Renal cortical epithelial cell (primary cell): ENCODE results near the gene CLDN4. TPM values are rescaled to one million over a fixed set of nuclear protein-coding genes. Genes with fewer than 3 reads are reported as not detected.
"Not testable (repeated sequence)": the region's sequence is repeated elsewhere in the genome, so short reads cannot be mapped to it uniquely, and the experiment has no call there.

ENCODE experiments used
- DNase-seq: peaks from one replicate; pipeline ENCODE4 v3.0.0-alpha.2; 2011; ENCODE audit warnings: low read depth
- total RNA-seq: library from RNA; depleted of rRNA; stranded (reverse); fragments of >200 nt; gene quantifications from 2 replicates; pipeline ENCODE4 v1.2.3, GENCODE V29; 2014

Gene CLDN4
- total RNA-seq, 1 donor from 2014 or later: 186 TPM

DNA sequence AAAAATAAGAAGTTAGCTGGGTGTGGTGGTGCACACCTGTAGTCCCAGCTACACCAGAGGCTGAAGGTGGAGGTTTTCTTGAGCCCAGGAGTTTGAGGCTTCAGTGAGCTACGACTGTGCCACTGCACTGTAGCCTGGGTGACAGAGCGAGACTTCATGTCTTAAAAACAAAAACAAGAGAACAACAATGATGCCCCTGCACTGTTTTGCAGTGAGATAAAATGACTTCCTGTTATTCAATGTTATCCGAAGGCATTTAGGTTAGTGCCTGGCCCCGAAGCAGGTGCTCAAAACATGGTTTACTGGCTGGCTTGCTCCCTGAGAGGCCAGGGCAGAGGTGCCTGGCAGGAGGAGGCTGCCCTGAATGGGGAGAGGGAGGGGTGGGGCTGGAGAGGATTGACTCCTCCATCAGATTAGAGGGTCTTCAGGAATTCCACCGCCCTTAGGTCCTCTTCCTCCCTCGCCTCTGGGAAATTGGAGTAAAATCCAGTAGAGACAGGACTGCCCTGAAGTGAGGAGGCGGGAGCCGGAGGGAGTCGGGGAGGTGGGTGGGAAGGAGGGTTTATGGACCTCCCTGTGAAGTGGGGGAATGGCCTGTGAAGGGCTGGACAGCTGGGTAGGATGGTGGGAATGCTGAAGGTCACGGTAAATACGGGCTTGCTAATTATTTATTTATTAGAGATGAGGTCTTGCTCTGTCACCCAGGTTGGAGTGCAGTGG is 6.8 kb upstream of the CLDN4 start:
- no peak for DNase-seq

- peak; percentile 32 for DNase-seq
Measured at GRCh38 chr7:73824986-73825385, 5.8 kb upstream of the CLDN4 start.

- peak; percentile 71 for DNase-seq
Measured at GRCh38 chr7:73827567-73828106, 3.2 kb upstream of the CLDN4 start.

- peak; percentile 82 for DNase-seq
Measured at GRCh38 chr7:73828107-73828803, 2.5 kb upstream of the CLDN4 start.

DNA sequence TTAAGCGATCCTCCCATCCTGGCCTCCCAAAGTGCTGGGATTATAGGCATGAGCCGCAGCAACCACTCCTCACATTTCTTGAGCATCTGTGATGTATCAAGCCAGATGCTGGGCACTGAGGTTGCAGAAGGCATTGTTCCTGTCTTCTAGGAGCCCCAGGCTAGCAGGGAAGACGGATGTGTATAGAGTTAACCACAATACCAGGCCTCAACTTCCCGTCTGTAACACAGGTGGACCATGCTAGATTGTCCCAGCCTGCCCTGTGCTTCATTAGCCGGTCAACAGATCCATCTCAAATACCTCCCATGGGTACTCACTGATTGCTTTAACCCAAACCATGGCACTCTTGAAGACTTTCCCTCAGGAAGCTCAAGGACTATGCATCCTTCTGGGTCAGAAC is 1.8 kb upstream of the CLDN4 start:
- DNase-seq: no peak

DNA sequence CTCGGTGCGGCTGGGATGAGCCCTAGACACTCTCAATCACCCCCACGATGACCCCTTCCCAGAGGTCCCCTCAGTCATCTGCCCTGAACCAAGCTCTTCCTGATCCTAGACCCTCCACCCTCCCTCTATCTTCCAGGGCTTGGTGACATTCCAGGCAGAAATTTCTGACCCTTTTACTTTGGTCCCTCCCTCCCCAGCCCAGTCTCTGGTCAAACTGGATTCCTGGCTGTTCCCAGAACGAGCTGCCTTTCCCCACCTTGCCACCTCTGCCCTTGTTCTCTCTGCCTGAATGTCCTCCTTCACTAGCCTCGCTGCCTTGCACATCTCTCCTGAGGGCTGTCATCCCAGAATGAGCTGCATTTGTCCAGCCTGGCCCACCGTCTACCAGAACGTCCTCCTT is 1.3 kb upstream of the CLDN4 start:
- DNase-seq: no peak

DNA sequence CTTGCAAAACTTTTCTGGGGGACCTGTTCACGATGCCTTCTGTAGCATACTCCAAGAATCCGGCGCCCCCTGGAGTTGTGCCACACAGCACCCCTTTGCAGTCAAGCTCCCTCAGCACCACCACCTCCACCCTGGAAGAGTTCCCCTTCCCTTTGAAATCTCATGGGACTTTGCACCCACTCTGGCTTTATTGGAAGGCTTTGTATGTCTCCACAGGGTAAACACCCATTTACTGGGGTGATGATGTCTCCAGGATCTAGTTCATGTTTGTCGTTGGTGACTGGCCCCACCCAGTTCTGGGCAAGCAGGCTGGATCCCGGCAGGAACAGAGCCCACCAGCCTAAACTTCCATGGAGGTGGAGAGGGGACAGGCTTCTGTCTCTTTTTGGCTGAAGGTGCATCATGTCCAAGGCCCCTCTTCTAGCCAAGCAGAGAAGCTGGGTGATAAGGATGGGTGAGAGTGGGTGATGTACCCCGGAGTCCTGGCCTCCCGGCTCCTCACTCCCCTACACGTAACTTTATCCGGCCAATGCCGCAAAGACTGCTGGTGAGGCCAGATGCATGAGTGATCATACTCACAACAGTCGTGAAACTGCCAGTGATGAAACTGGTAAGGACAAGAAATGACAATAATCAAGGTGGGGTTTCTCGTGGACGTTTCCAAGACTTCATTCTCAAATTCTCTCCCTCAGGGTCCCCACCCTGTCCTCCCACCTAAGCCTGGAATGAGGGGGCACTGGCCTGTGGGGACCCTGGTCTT is 695 bp upstream of the CLDN4 start:
- no peak for DNase-seq

DNA sequence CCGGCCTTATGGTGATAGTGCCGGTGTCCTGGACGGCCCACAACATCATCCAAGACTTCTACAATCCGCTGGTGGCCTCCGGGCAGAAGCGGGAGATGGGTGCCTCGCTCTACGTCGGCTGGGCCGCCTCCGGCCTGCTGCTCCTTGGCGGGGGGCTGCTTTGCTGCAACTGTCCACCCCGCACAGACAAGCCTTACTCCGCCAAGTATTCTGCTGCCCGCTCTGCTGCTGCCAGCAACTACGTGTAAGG is 713 bp downstream of the CLDN4 start:
- DNase-seq: no peak

DNA sequence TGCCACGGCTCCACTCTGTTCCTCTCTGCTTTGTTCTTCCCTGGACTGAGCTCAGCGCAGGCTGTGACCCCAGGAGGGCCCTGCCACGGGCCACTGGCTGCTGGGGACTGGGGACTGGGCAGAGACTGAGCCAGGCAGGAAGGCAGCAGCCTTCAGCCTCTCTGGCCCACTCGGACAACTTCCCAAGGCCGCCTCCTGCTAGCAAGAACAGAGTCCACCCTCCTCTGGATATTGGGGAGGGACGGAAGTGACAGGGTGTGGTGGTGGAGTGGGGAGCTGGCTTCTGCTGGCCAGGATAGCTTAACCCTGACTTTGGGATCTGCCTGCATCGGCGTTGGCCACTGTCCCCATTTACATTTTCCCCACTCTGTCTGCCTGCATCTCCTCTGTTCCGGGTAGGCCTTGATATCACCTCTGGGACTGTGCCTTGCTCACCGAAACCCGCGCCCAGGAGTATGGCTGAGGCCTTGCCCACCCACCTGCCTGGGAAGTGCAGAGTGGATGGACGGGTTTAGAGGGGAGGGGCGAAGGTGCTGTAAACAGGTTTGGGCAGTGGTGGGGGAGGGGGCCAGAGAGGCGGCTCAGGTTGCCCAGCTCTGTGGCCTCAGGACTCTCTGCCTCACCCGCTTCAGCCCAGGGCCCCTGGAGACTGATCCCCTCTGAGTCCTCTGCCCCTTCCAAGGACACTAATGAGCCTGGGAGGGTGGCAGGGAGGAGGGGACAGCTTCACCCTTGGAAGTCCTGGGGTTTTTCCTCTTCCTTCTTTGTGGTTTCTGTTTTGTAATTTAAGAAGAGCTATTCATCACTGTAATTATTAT is 1.2 kb downstream of the CLDN4 start:
- DNase-seq: peak; percentile 30

- no peak for DNase-seq
Measured at GRCh38 chr7:73832806-73833205, 2.0 kb downstream of the CLDN4 start.

GRCh38 chr7:73833251-73833919 is 2.6 kb downstream of the CLDN4 start:
- peak; percentile 32 for DNase-seq

GRCh38 chr7:73834626-73835191 is 3.9 kb downstream of the CLDN4 start:
- no peak for DNase-seq

DNA sequence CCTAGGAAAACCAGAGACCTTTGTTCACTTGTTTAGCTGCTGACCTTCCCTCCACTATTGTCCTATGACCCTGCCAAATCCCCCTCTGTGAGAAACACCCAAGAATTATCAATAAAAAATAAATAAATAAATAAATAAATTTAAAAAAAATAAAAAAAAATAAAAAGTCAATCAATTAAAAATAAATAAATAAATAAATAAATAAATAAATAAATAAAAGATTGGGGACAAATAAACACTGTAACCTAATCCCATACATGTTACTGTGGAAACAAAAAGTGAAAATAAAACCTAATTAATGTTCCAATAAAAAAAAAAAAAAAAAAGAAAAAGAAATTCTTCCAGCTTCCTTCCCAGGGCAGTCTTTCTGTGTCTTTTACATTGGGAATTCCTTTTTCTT is 6.4 kb downstream of the CLDN4 start:
- DNase-seq: not testable (repeated sequence)

DNA sequence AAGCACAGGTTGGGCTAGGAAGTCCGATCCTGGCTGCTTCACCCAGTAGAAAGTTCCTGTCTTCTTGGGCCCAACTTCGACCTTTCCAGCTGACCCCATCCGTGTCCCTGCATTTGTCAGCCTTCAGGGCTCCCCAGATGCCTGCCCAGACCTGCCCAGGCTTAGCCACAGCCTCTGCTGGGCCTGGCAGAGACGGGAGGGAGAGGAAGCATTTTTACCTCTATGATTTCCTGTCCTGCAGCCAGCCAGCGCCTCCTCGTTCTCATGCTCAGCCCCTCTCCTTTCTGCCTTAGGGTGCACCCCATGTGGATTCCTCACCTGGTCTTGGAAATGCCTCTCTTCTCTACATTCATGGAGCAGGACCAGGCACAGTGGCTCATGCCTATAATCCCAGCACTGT is 7.8 kb downstream of the CLDN4 start:
- DNase-seq: no peak

GRCh38 chr7:73839290-73839689 is 8.5 kb downstream of the CLDN4 start:
- no peak for DNase-seq

DNA sequence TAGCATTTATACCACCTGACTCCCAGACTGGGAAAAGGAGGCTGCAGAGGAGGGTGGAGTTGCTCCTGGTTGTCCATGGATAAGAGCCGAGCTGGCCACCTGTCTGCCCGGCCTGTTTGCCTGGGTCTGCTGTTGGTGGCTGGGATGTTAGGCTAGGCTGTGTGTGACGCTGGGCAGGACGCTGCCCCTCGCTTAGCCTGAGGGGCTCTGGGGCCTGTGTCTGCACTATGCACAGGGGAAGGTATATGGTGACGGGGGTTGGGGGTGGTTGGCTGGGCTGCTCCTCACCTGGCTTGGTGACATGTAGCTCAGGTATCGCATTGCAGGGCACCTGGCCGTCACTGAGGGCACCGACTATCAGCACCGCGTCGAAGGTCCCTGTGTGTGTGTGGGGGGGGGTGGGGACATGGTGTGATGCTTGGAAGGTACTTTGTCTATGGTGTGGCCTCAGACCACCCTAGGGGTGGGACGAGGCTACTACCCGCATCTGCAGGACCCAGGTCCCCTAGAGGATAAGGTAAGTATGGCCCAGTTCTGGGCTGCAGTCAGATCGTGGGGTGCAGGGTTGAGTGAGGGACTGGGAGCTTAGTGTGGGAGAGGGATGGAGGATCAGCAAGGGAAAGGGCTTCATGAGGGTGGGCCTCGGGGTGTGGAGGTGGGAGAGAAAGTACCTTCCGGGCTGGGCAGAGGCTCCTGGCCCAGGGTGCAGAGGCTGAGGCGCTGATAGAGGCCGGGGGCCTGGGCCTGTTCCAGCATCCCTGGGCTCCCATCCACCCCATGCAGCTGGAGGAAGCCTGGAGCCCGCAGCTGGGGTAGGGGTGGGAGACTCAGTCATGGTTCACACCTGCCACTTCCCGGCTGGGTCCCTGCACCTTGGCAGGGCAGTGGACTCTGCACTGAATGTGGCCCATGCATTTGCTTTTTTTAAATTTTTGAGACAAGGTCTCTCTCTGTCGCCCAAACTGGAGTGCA is 9.2 kb downstream of the CLDN4 start:
- DNase-seq: no peak

- no peak for DNase-seq
Measured at GRCh38 chr7:73840715-73841379, 10.1 kb downstream of the CLDN4 start.

GRCh38 chr7:73841689-73842066 is 10.9 kb downstream of the CLDN4 start:
- DNase-seq: no peak
